Neural cell (in vitro differentiated cells): ENCODE measurements around the gene MEA1. TPM values are rescaled to one million over a fixed set of nuclear protein-coding genes. Genes with fewer than 3 reads are reported as not detected.

Experiments used
- H2AFZ ChIP-seq: fragments of 200-600, 300-800 bp; sonication (generic), shearing (Covaris generic); 2 replicates; pipeline ENCODE4 v1.6.0; 2014; ENCODE audit warnings: low read depth, mild to moderate bottlenecking, antibody characterized with exemption, low read length, moderate library complexity
- H3F3A ChIP-seq: fragments of 200-600 bp; shearing (Covaris generic); 2 replicates; pipeline ENCODE4 v1.6.1; 2016; ENCODE audit warnings: mild to moderate bottlenecking, moderate library complexity, mixed read lengths, antibody characterized with exemption, low read length; ENCODE audit not compliant: insufficient read depth, poor library complexity, severe bottlenecking
- H3K27ac ChIP-seq: fragments of 200-600, 300-800 bp; sonication (generic), shearing (Covaris generic); 2 replicates; pipeline ENCODE4 v1.5.1; 2014; ENCODE audit warnings: mild to moderate bottlenecking, low read length, moderate library complexity
- H3K27me3 ChIP-seq: fragments of 300-800, 200-600 bp; sonication (generic), shearing (Covaris generic); 2 replicates; pipeline ENCODE4 v1.6.0; 2014; ENCODE audit warnings: mild to moderate bottlenecking, low read depth, low read length, moderate library complexity; ENCODE audit not compliant: insufficient read depth
- H3K36me3 ChIP-seq: fragments of 300-800, 200-600 bp; sonication (generic), shearing (Covaris generic); 2 replicates; pipeline ENCODE4 v1.5.1; 2014; ENCODE audit warnings: mild to moderate bottlenecking, antibody characterized with exemption, low read length, moderate library complexity; ENCODE audit not compliant: insufficient read depth
- H3K4me2 ChIP-seq: fragments of 300-800, 200-600 bp; sonication (generic), shearing (Covaris generic); 2 replicates; pipeline ENCODE4 v1.6.0; 2014; ENCODE audit warnings: mild to moderate bottlenecking, low read length
- H3K4me3 ChIP-seq: fragments of 300-800, 200-600 bp; sonication (generic), shearing (Covaris generic); 2 replicates; pipeline ENCODE4 v1.5.1; 2014; ENCODE audit warnings: mild to moderate bottlenecking, low read length, moderate library complexity
- H3K79me2 ChIP-seq: fragments of 200-600 bp; shearing (Covaris generic); replicated peaks from 2 replicates; pipeline ENCODE4 v1.6.0; 2014; ENCODE audit warnings: mild to moderate bottlenecking, low read length, moderate library complexity; ENCODE audit not compliant: insufficient read depth
- H3K9ac ChIP-seq: fragments of 300-800, 200-600 bp; sonication (generic), shearing (Covaris generic); 2 replicates; pipeline ENCODE4 v1.6.1; 2016; ENCODE audit warnings: mild to moderate bottlenecking, low read length, mixed read lengths
- H3K9me2 ChIP-seq: fragments of 200-600 bp; shearing (Covaris generic); 2 replicates; pipeline ENCODE4 v1.6.1; 2016; ENCODE audit warnings: mild to moderate bottlenecking, low read length, mixed read lengths; ENCODE audit not compliant: insufficient read depth
- H3K9me3 ChIP-seq: fragments of 200-600, 300-800 bp; sonication (generic), shearing (Covaris generic); 2 replicates; pipeline ENCODE4 v1.6.1; 2016; ENCODE audit warnings: mild to moderate bottlenecking, mixed run types, low read length, moderate library complexity, mixed read lengths
- H4K20me1 ChIP-seq: fragments of 200-600 bp; shearing (Covaris generic); 2 replicates; pipeline ENCODE4 v1.6.1; 2016; ENCODE audit warnings: mild to moderate bottlenecking, mixed run types; ENCODE audit not compliant: insufficient read depth
- CTCF ChIP-seq: fragments of 450-650 bp; IDR thresholded peaks from 2 replicates; pipeline ENCODE4 v1.5.1; 2014; ENCODE audit warnings: antibody characterized with exemption, mild to moderate bottlenecking, moderate library complexity; ENCODE audit not compliant: poor library complexity, severe bottlenecking
- EP300 ChIP-seq: fragments of 450-650 bp; conservative IDR thresholded peaks from 2 replicates; pipeline ENCODE4 v1.6.1; 2014; ENCODE audit warnings: antibody characterized with exemption, mild to moderate bottlenecking, moderate library complexity; ENCODE audit not compliant: poor library complexity, severe bottlenecking
- EZH2 ChIP-seq: fragments of 200-600, 300-800 bp; shearing (Covaris generic), sonication (generic); IDR thresholded peaks from 2 replicates; pipeline ENCODE4 v1.6.1; 2014; ENCODE audit warnings: antibody characterized with exemption, low read length, borderline replicate concordance, mild to moderate bottlenecking; ENCODE audit not compliant: insufficient read depth, poor library complexity, severe bottlenecking
- MXI1 ChIP-seq: fragments of 450-650 bp; conservative IDR thresholded peaks from 2 replicates; pipeline ENCODE4 v1.6.1; 2014; ENCODE audit warnings: antibody characterized with exemption, mild to moderate bottlenecking; ENCODE audit not compliant: poor library complexity, severe bottlenecking
- POLR2AphosphoS5 ChIP-seq: IDR thresholded peaks from 2 replicates; pipeline ENCODE4 v1.6.1; 2012
- RAD21 ChIP-seq: fragments of 450-650 bp; conservative IDR thresholded peaks from 2 replicates; pipeline ENCODE4 v1.6.1; 2014; ENCODE audit warnings: antibody characterized with exemption, mild to moderate bottlenecking, moderate library complexity
- REST ChIP-seq: IDR thresholded peaks from 2 replicates; pipeline ENCODE4 v1.6.1; 2012; ENCODE audit warnings: borderline replicate concordance
- SMC3 ChIP-seq: fragments of 450-650 bp; conservative IDR thresholded peaks from 2 replicates; pipeline ENCODE4 v1.6.1; 2014; ENCODE audit warnings: antibody characterized with exemption, mild to moderate bottlenecking, moderate library complexity; ENCODE audit not compliant: poor library complexity
- TAF1 ChIP-seq: IDR thresholded peaks from 2 replicates; pipeline ENCODE4 v1.6.1; 2012; ENCODE audit warnings: low read depth
- polyA plus RNA-seq: library from polyadenylated mRNA; depleted of rRNA; stranded (reverse); fragments of >200 nt; gene quantifications from 2 replicates; pipeline ENCODE4 v1.2.3, GENCODE V29; 2014

Gene MEA1
- polyA plus RNA-seq, 1 donor from 2014 or later: 119 TPM

- no peaks in the 10 kb centered on the region for H3F3A ChIP-seq
- H3K27ac ChIP-seq: no peak overlapping the region
- no peaks in the 10 kb centered on the region for H3K36me3 ChIP-seq
- H3K9me3 ChIP-seq: no peaks in the 10 kb centered on the region
- TF ChIP-seq SMC3 (no peak), MXI1 (no peak), RAD21 (no peak), CTCF (no peak), EZH2 (no peak), REST (no peak), TAF1 (no peak), POLR2AphosphoS5 (no peak), EP300 (no peak)
- H3K9me2 ChIP-seq: no peaks in the 10 kb centered on the region
- no peak overlapping the region for H3K4me3 ChIP-seq
- peaks cover 32% of the 10 kb centered on the region for H3K79me2 ChIP-seq
- no peak overlapping the region for H3K9ac ChIP-seq
- no peaks in the 10 kb centered on the region for H4K20me1 ChIP-seq
- no peak overlapping the region for H3K4me2 ChIP-seq
- no peak overlapping the region for H2AFZ ChIP-seq
- no peaks in the 10 kb centered on the region for H3K27me3 ChIP-seq
Observed at GRCh38 chr6:43019152-43019551, 5.4 kb upstream of the MEA1 start.

GRCh38 chr6:43016943-43017334 lies 3.2 kb upstream of the MEA1 start:
- H3K9ac ChIP-seq: no peak overlapping the region
- peaks cover 33% of the 10 kb centered on the region for H3K79me2 ChIP-seq
- no peak overlapping the region for H3K27ac ChIP-seq
- TF ChIP-seq TAF1: no peak
- TF ChIP-seq EP300: no peak
- no peak for TF ChIP-seq REST
- TF ChIP-seq CTCF: no peak
- TF ChIP-seq SMC3: no peak
- TF ChIP-seq EZH2: no peak
- no peaks in the 10 kb centered on the region for H3K27me3 ChIP-seq
- no peaks in the 10 kb centered on the region for H4K20me1 ChIP-seq
- no peaks in the 10 kb centered on the region for H3F3A ChIP-seq
- H3K4me2 ChIP-seq: no peak overlapping the region
- H3K36me3 ChIP-seq: no peaks in the 10 kb centered on the region
- H3K4me3 ChIP-seq: no peak overlapping the region
- H2AFZ ChIP-seq: no peak overlapping the region
- no peaks in the 10 kb centered on the region for H3K9me2 ChIP-seq
- H3K9me3 ChIP-seq: no peaks in the 10 kb centered on the region
